GM19455 (cell line): Measurements from ENCODE around the gene FARP1.

ENCODE experiments used
- ATAC-seq: cut with Tn5 transposase; IDR thresholded peaks from one replicate; pipeline ENCODE4 v1.9.1; 2021; ENCODE audit not compliant: unreplicated experiment

The FARP1 gene

DNA sequence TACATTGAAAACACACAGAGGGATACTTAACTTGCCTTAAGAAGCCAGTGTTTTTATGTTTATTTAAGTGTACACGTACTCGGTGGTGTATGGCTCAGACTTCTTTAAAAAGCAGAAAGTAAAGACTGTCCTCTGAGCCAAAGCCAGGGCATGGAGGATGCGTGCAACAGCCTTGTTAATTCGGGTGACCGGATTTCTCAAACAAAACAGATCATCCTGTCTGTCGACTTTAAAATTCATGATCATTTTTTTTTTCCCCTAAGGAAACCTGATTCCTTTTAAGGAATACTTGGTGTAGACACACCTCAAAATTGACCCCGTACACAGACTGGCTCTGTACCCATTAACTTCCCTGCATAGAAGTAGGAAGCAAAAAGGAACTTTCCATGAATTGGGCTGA lies 158.8 kb downstream of the FARP1 start:
- ATAC-seq, result no peak

DNA sequence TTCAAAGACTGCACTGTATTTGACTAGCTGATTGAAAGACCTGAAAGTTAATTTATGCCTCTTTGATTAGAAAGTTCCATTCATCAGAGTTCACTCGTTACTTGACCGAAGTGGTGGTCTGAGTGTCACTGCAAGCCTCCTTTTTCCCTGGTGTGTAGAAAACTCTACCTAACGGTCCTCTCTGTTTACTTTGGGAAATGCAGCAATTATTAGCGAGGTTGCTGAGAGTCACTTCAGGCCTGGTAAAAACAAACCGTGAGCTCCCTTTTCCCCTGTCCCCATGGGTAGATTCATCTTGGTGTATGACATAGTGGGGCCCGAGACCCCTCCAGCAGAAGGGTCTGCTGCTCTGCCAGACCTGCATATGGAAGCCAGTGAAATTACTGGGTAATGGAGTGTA lies 161.0 kb downstream of the FARP1 start:
- no peak for ATAC-seq

DNA sequence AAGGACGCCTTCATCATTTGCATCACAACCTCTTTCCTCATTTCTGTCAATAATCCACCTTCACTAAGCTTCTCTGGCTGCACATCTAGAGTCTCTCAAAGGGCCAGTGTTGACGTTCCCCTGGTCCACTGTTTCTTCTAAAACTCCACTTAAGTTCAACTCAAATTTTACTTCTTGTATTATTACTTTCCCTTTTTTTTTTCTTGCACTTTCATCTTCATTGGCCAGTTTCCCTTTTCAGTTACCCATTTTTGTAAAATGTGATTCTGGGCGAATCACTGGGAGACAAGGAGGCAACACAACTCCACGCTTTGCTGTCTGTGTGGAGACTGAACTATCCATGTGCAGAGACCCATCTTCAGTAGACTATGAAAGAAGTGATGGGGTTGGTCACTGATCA lies 162.8 kb downstream of the FARP1 start:
- no peak for ATAC-seq

DNA sequence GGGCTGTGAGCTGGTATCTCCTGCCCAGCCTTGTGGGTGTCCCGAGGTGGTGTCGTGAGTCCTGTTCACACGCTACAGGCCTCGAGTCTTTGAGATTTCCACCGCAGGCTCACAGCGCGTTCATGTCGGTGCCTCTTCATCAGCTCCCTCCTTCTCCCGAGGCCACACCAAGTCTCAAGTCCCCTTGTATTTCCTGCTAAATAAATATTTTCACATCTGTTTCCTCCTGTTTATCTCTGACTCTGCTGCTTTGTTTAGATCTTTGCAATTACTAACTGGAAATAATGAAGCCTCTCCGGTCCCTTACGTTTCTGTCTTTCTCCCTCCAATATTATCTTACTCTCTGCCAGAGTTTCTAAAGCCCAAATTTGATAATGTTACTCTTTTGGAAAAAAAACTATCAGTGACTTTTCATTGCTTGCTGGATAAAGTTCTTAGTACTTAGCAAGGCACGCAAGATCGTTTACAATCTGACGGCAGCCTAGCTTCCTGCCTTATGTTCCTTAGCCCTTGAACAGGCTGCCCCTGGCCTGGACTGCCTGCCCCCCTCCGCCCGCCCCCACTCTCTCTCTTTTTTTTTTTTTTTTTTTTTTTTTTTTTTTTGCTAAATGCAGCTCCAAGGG lies 164.7 kb downstream of the FARP1 start:
- no peak for ATAC-seq

DNA sequence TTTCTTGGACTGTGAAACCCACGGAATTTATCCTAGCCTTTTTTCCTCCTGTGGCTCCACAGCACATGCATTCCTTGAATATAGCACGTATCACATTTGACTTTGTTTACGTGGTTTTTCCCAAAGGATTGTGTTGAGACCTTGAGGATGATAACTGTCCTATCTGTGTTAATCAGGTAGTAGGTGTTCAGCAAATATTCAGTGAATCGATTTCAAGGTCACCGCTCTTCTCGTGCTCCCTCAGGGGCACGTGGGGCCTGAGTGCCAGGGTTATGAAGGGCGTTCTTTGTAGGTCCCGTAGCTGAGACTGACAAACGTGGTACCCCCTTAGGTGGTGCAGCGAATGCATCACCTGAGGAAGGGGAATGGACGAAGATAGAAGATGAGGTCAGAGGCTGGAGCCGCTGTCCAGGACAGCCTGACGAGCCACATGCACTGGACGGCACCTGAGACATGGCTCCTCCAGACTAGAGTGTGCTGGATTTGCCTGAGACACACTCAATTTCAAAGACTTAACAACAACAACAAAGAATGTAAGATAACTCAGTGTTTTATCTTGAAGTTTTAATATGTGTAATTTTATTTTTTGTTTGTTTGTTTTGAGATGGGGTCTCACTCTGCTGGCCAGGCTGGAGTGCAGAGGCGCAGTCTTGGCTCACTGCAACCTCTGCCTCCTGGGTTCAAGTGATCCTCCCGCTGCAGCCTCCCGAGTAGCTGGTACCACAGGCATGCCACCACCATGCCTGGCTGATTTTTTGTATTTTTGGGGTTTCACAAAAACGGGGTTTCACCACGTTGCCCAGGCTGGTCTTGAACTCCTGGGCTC lies 165.4 kb downstream of the FARP1 start:
- no peak for ATAC-seq

DNA sequence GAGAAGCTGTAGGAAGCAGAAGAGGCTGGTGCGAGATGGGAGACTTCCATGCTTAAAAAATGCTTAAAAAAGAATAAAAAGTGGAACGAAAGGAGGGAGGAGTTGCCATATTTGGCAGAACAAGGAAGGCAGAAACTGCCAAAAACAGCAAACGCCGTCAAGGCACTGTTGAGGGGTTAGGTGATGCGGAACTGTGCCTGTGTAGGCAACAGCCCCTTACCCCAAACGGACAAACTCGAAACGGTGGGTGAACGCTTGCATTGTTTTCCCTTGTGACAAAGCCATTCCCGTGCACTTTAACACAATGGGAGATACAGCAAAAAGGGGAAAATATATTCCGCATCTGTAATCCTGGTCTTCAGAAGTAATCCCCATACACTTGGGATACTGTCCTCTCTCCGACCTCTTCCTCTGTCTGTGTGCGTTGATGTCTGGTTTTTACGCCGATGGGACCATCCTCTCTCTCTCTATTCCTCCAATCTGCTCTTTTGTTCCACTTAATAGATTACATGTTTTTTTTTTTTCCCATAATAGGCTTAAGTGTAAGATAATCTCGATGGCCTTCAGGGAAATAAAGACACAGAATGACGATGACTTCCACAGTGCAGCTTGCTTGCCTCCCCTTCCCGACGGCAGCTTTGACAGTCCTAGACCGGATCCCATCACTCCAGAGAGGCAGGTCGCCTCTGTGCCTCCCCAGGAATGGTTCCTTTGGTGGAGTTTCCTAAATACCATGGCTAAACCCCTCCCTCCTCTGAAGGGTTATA lies 166.9 kb downstream of the FARP1 start:
- ATAC-seq, result no peak

DNA sequence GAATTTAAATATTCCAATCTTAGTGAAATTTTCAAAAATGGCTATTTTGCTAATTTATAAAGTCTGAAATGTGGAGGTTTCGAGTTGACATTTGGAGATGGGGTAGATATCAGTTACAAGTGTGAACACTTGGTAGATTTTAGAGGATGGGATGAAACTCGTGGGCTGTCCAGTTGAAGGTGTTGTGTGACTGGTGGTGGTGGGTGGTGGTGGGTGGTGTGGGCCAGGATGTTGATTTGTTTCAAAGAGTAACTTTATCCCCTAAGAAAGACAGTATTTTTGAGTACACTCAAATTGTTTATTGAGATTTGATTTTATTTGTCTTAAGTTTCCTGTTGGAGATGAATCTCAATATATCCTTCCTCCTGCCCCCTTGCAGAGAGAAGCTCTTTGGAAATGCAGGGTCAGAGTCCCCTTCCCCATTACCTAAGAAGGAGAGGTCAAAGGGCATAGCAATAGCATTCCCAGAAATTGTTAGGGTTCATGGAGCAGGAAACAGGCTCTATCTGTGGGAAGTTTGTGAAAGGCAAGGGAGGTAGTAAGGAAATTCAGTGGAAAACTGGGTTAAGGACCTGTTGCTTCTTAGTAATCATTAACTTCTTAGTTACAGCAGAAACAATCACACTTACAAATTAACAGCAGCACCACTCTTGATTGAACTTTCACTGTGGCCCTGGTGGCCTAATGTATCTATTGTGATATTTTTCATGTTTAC lies 167.7 kb downstream of the FARP1 start:
- no peak for ATAC-seq

DNA sequence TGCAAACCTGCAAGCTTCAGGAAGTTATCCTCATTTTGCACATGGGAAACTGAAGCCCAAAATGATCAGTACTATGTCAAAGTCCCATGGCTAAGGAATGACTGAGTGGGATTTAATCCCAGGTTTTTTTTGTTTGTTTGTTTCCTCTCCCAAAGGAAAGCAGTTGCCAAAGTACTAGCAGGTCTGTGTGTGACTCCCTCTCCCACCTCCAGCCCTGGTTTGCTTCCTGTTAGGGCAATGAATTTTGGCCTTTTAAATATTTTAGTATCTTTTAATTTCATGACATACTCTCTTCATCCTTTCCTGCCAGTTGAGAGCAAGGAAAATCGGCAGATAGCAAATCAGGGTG lies 168.3 kb downstream of the FARP1 start:
- no peak for ATAC-seq

DNA sequence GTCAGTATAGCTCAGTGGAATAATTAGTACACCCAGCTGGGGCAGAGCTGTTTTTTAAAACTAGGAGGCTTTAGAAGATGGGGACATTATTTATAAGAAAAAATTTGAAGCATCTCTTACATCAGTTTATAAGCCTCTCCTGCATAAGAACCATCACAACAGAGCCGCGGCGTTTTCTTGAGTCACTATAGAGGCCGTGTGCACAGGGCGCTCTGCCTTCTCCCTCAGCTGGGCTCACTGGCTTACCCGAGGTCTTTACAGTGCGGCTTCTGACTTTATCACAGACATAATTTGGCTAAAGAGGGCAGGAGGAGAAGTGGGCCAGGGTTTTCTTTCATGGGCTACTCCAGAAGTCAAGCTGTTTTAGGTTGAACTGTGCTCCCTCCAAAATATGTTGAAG lies 169.7 kb downstream of the FARP1 start:
- ATAC-seq, result no peak

DNA sequence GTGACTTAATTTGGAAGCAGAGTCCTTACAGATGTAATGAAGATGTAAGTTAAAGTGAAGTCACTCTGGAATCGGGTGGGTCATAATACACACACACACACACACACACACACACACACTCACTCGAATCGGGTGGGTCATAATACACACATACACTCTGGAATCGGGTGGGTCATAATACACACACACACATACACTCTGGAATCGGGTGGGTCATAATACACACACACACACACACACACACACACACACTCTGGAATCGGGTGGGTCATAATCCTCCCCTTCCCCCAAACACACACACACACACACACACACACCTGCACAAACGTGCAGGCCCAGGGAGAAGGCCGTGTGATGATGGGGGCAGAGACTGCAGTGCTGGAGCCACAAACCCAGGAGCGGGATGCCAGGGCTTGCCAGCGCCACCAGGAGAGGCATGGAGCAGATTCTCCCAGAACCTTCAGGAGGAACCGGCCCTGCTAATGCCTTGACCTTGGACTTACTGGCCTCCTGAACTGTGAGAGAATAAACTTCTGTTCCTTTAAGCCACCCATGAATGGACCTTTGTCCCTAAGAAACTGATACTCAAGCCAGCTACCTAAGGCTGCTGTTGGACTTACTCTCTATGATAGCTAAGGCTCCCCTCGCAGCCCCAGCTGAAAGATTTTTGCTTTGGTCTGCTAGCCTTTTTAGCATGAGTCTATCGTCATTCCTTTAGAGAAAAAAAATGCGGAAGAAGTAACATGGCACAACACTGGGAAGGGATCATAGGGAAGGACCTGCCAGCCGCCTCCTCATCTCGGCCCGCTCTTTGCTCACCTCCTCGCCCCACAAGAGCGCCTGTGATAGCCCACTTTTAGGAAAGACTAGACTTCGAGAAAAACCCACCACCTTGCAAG lies 170.4 kb downstream of the FARP1 start:
- no peak for ATAC-seq

DNA sequence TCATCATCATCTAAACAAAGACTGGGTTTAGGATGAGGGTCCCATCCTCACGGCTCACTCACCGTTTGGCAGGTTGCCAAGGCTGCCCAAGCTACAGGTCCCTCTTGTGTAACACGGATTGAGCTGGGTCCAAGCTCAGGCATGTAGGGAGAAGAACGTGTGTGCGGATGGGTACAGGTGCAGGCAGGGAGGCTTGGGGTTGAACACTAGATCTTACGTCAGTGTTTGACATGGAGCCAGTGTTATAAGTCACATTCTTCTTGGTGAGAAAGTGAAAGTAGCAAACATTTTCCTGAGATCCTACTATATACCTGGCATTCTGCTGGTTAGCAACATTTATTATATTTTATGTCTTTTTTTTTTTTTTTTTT lies 171.0 kb downstream of the FARP1 start:
- ATAC-seq, result no peak

DNA sequence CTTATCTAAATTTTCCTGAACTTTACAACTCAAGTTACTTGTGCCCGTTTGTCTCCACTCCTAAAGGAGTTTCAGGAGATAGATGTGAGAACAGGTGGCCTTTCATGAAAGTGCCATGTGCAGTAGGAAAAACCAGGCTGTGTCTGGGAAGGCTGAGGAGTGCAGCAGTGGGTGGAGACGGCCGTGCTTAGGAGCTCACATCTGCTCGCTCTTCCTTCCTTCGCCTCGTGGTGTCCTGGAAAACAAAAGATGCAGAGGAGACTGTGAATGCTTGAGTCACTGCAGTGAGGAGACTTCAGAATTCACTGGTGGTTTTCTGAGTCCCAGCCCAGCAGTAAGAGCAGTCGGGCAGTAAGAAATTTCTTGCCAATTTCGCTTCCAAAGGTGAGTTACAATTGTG lies 172.6 kb downstream of the FARP1 start:
- no peak for ATAC-seq

DNA sequence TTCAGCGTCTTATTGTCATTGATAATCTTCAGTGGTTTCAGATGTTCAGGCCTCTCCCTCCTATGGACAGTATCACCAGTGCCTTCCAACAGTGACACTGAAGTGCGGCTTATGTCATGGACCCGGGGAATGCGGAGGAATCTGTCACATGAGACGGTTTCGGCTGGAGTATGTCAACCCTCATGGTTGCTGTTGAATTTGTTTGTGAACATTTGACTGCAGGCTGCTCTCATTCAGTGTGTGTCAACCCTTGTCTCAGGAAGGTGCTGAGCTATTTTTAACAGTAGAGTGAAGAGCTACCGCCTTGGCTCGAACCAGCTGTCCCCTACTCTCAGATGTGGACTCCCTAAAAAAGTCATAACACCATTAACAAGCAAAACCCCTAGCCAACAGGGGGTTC lies 173.0 kb downstream of the FARP1 start:
- no peak for ATAC-seq

DNA sequence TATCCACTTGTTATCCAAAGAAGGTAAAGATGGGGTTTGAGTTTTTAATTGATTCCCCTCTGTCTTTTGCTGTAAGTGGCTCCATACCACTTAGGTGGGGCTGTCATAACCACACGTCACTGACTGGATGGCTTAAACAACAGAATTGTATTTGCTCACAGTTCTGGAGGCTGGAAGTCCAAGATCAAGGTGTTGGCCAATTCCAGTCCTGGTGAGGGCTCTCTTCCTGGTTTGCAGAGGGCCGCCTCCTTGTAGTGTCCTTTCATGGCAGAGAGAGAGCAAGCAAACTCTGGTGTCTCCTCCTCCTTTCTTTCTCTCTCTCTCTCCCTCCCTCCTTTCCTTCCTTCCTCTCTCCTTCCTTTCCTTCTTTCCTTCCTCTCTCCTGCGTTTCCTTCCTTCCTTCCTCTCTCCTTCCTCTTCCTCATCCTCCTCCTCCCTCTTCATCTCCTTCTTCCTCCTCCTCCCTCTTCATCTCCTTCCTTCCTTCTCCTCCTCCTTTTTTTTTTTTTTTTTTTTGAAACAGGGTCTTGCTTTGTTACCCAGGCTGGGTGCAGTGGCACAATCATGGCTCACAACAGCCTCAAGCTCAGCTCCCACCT lies 174.8 kb downstream of the FARP1 start:
- no peak for ATAC-seq

DNA sequence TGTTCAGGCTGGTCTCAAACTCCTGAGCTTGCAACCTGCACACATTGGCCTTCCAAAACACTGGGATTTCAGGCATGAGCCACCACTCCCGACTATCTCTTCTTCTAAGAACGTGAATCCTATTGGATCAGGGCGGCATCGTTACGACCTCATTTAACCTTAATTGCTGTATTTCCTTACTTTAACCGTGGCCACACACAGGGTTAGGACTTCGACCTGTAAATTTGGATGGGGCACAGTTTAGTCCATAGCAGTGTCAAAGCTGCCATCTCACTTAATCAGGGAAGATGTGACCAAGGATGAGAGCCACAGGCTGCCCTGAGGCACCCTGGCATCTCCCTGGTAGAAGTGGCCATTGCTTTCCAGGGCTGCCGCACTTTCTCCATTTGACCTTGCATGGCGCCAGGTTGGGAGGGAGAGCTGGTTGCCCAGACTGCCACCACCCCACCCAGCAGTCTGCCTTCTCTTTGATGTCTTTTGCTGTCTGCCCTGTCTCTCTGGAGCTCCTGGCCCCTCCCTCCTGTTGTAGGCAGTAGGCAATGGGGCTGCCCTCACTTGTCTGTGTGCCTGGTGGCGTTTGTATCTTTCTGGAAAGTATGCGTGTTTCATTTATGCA lies 175.5 kb downstream of the FARP1 start:
- ATAC-seq, result no peak

DNA sequence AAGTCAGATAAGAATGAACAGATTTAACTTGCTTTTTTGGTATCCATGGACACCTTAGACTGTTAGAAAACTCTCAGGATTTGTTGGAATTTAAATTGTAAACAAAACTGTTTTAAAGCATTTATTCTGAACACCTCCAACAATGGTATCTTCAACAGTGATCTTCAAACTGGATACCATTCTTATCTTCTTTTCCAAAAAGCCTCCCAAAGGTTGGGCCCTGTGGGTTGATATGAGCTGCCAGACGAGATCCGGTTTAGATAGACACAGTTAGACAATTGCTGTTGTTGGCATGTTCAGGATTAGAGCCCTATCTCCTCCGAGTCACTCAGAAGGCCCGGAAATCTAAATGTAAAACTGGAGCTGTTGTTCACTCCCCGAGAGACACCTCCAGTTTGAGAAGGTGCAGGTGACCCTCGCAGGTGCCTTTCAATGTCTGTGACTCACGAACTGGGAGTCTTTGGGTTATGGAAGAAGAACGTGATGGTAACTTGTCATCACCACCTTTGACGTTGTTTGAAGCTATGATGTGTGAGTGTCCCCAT lies 177.7 kb downstream of the FARP1 start:
- no peak for ATAC-seq

DNA sequence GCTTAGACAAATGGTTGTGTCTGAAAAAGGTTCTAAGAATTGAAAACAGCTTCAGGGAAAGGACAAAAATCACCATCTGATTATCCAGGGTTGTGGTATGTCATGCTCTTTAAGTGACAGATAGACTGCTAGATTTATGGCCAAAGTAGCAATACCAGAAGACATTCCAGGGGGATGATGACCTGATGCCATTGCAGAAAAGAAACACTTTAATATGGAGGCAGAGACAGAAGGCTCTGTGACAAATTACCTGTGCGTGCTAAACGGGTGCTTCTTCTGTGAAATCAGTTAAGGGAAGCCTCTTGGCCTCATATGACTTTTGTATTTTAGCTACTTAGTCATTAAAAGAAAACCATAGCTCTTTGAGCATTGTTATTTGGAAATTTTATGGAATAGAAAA lies 178.5 kb downstream of the FARP1 start:
- ATAC-seq, result no peak

DNA sequence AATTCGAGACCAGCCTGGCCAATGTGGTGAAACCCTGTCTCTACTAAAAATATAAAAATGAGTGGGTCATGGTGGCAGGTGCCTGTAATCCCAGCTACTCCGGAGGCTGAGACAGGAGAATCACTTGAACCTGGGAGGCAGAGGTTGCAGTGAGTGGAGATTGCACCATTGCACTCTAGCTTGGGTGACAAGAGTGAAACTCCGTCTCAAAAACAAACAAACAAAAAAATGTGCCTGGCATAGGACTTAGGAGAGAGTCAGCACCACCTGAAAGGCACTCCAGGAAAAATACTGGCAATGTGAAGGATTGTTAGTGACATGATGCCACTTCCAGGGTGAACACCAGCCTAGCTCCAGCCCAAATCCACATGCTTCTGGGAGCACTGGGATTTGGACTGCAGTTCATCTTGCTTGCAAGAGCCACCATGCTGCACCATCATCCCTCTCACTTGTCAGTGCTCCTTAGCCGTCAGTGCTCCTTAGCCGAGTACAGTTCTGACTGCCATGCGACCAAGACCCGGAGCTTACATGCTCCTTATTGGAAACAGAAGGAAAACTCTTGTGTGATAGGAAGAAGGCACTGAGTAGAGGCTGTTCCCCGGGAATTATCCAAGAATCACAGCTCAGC lies 179.3 kb downstream of the FARP1 start:
- no peak for ATAC-seq

DNA sequence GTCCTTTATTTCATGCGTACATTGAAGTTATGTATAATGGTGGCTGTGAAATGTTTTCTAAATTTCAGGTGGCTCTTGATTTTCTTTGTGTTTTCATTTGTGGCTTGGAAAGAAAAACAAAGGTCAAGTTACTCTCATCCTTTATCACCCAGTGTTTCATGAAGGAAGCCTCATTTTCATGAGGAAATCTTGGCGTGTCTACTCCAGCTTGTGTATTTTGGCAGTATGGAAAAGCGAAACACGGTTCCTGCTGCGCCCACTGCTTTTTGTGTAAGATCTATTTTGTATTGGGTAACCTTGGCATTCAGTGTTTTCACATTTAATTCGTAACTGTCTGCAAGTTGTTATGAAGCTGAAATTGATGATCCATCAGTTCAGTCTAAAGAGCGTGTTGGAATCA lies 181.2 kb downstream of the FARP1 start:
- no peak for ATAC-seq
